SK-N-SH treated with all-trans-retinoic acid at 6 μM for 48 hours (cell line): ENCODE data around the gene EDEM3.

Source experiments
- ATAC-seq: fragments of 200-7000 bp; cut with Tn5 transposase; 3 replicates; pipeline ENCODE4 v1.9.1; 2020; ENCODE audit warnings: mild to moderate bottlenecking, moderate library complexity
- ARNTL ChIP-seq: fragments of 450-650 bp; formaldehyde crosslinking; IDR thresholded peaks from 2 replicates; pipeline ENCODE4 v1.5.0; 2020; ENCODE audit warnings: low read depth, mild to moderate bottlenecking, moderate library complexity, borderline replicate concordance
- CSDC2 ChIP-seq: fragments of 250-450 bp; sonication (Bioruptor Pico); IDR thresholded peaks from 2 replicates; pipeline ENCODE4 v1.5.0; 2020; ENCODE audit warnings: mild to moderate bottlenecking, moderate library complexity
- ESRRG ChIP-seq: fragments of 250-450 bp; sonication (Bioruptor Pico); IDR thresholded peaks from 2 replicates; pipeline ENCODE4 v1.6.1; 2021; ENCODE audit warnings: mild to moderate bottlenecking
- GLIS3 ChIP-seq: fragments of 250-450 bp; sonication (Bioruptor Pico); IDR thresholded peaks from 2 replicates; pipeline ENCODE4 v1.5.0; 2020; ENCODE audit warnings: mild to moderate bottlenecking, moderate library complexity
- ISL1 ChIP-seq: fragments of 250-450 bp; sonication (Bioruptor Pico); IDR thresholded peaks from 2 replicates; pipeline ENCODE4 v2.1.2; 2022; ENCODE audit warnings: mild to moderate bottlenecking, moderate library complexity
- OSR1 ChIP-seq: fragments of 250-450 bp; sonication (Bioruptor Pico); IDR thresholded peaks from 2 replicates; pipeline ENCODE4 v1.8.0; 2022; ENCODE audit warnings: moderate library complexity, mild to moderate bottlenecking, inconsistent platforms
- PPARA ChIP-seq: fragments of 250-450 bp; sonication (Bioruptor Pico); IDR thresholded peaks from 2 replicates; pipeline ENCODE4 v1.5.0; 2020; ENCODE audit warnings: mild to moderate bottlenecking, borderline replicate concordance
- RARB ChIP-seq: fragments of 250-450 bp; sonication (Bioruptor Pico); IDR thresholded peaks from 2 replicates; pipeline ENCODE4 v1.8.0; 2021; ENCODE audit warnings: mild to moderate bottlenecking, moderate library complexity
- SNAI2 ChIP-seq: fragments of 250-450 bp; sonication (Bioruptor Pico); IDR thresholded peaks from 2 replicates; pipeline ENCODE4 v1.5.0; 2020; ENCODE audit warnings: mild to moderate bottlenecking, moderate library complexity
- TCF4 ChIP-seq: fragments of 250-450 bp; sonication (Bioruptor Pico); IDR thresholded peaks from 2 replicates; pipeline ENCODE4 v1.8.0; 2021; ENCODE audit warnings: mild to moderate bottlenecking, moderate library complexity, borderline replicate concordance
- TOX ChIP-seq: fragments of 250-450 bp; sonication (Bioruptor Pico); IDR thresholded peaks from 2 replicates; pipeline ENCODE4 v1.8.0; 2021; ENCODE audit warnings: mild to moderate bottlenecking, moderate library complexity, borderline replicate concordance
- ZC3H10 ChIP-seq: fragments of 250-450 bp; sonication (Bioruptor Pico); IDR thresholded peaks from 2 replicates; pipeline ENCODE4 v1.5.1; 2021; ENCODE audit warnings: mild to moderate bottlenecking, moderate library complexity
- ZFP30 ChIP-seq: fragments of 450-650 bp; formaldehyde crosslinking; IDR thresholded peaks from 2 replicates; pipeline ENCODE4 v1.5.0; 2022; ENCODE audit warnings: mild to moderate bottlenecking, moderate library complexity
- ZNF565 ChIP-seq: fragments of 450-650 bp; formaldehyde crosslinking; conservative IDR thresholded peaks from 2 replicates; pipeline ENCODE4 v1.5.0; 2020; ENCODE audit warnings: low read depth, mild to moderate bottlenecking, moderate library complexity
- ZNF70 ChIP-seq: fragments of 450-650 bp; formaldehyde crosslinking; IDR thresholded peaks from 2 replicates; pipeline ENCODE4 v1.5.0; 2020; ENCODE audit warnings: mild to moderate bottlenecking, moderate library complexity
- ZNF8 ChIP-seq: fragments of 450-650 bp; formaldehyde crosslinking; IDR thresholded peaks from 2 replicates; pipeline ENCODE4 v1.5.0; 2020; ENCODE audit warnings: mild to moderate bottlenecking, moderate library complexity
- TF ChIP-seq, protein P1 (sequence below): fragments of 250-450 bp; sonication (Bioruptor Pico); IDR thresholded peaks from 2 replicates; pipeline ENCODE4 v1.5.0; 2020; ENCODE audit warnings: mild to moderate bottlenecking, moderate library complexity
- TF ChIP-seq, protein P2 (sequence below): fragments of 250-450 bp; sonication (Bioruptor Pico); IDR thresholded peaks from 2 replicates; pipeline ENCODE4 v1.5.1; 2021; ENCODE audit warnings: mild to moderate bottlenecking, moderate library complexity
- TF ChIP-seq, protein P3 (sequence below): fragments of 250-450 bp; sonication (Bioruptor Pico); IDR thresholded peaks from 2 replicates; pipeline ENCODE4 v1.8.0; 2021; ENCODE audit warnings: low read depth, mild to moderate bottlenecking, moderate library complexity, borderline replicate concordance
- TF ChIP-seq, protein P4 (sequence below): fragments of 250-450 bp; sonication (Bioruptor Pico); IDR thresholded peaks from 2 replicates; pipeline ENCODE4 v1.5.1; 2020; ENCODE audit warnings: low read depth, mild to moderate bottlenecking, moderate library complexity
- TF ChIP-seq, protein P5 (sequence below): fragments of 250-450 bp; sonication (Bioruptor Pico); IDR thresholded peaks from 2 replicates; pipeline ENCODE4 v1.8.0; 2020; ENCODE audit warnings: mild to moderate bottlenecking, moderate library complexity, borderline replicate concordance

The EDEM3 gene

DNA sequence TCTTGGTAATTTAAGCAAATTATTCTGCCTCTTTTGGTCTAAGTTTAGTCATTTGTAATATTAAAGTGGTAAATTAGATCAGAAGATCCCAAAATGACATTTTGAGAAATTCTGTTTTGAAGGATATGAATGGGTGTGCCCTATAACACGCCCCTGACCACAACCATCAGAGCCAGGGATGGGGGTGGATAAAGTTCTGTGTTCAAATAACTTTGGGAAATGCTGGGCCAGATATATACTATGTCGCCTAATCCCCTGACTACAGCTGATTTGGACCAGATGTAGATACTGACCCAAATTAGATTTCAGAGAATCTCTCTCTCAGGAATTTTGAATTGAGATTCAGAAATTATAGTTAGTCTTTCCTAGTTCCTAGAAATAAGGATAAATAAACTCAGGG, 21.2 kb upstream of the EDEM3 start:
- no peak; the same call in 1 of the 3 replicates for ATAC-seq
- TF ChIP-seq ZNF565 (CRISPR knock-in tag) (no peak), ISL1 (no peak)

DNA sequence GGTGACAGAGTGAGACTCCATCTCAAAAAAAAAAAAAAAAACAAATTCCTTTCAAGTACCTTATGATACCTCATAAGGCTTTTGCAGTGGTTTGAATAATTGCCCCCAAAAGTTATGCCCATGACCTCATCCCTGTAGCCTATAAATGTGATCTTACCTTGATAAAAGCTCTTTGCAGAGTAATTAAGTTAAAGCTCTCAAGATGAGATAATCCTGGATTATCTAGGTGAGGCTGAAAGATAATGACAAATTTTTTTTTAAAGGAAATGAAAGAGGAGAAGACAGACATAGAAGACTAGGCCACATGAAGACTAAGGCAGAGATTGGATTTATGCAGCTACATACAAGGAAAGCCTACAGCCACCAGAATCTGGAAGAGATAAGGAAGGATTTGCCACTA, 20.7 kb upstream of the EDEM3 start:
- ATAC-seq: no peak
- no peak for TF ChIP-seq SNAI2
- TF ChIP-seq PPARA: no peak
- no peak for TF ChIP-seq RARB (CRISPR knock-in tag)
- TF ChIP-seq TCF4 (CRISPR knock-in tag): no peak
- no peak for TF ChIP-seq GLIS3 (CRISPR knock-in tag)
- TF ChIP-seq ZNF70 (CRISPR knock-in tag): no peak
- TF ChIP-seq ARNTL (CRISPR knock-in tag): no peak
- TF ChIP-seq ZFP30 (CRISPR knock-in tag): no peak
- no peak for TF ChIP-seq OSR1 (CRISPR knock-in tag)

DNA sequence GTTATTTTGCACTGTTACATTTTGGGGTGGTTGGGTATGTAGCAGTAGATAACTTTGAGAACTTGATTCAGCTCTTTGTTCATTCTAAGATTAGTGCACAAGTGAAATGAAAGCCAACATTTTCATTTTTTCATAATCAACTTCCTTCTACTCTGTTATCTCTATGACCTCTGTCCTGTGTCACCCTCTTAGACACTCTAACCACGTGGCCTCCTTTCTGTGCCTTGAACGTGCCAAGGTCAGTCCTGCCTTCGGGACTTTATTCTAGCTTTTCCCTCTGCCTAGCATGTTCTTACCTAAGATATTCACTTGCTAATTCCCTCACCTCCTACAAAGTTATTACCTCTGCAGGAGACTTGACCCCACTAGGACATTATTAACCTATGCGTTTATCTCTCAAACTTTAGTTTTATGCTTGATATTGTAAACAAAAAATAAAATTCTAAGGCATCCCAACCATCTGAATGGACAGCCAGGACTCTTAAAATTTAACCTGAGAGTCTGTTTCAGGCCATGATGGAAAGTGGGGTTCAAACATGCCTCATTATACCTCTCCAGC, 19.2 kb upstream of the EDEM3 start:
- no peak for TF ChIP-seq ZNF70 (CRISPR knock-in tag)
- TF ChIP-seq ZNF8 (CRISPR knock-in tag): no peak
- TF ChIP-seq, protein P1, sequence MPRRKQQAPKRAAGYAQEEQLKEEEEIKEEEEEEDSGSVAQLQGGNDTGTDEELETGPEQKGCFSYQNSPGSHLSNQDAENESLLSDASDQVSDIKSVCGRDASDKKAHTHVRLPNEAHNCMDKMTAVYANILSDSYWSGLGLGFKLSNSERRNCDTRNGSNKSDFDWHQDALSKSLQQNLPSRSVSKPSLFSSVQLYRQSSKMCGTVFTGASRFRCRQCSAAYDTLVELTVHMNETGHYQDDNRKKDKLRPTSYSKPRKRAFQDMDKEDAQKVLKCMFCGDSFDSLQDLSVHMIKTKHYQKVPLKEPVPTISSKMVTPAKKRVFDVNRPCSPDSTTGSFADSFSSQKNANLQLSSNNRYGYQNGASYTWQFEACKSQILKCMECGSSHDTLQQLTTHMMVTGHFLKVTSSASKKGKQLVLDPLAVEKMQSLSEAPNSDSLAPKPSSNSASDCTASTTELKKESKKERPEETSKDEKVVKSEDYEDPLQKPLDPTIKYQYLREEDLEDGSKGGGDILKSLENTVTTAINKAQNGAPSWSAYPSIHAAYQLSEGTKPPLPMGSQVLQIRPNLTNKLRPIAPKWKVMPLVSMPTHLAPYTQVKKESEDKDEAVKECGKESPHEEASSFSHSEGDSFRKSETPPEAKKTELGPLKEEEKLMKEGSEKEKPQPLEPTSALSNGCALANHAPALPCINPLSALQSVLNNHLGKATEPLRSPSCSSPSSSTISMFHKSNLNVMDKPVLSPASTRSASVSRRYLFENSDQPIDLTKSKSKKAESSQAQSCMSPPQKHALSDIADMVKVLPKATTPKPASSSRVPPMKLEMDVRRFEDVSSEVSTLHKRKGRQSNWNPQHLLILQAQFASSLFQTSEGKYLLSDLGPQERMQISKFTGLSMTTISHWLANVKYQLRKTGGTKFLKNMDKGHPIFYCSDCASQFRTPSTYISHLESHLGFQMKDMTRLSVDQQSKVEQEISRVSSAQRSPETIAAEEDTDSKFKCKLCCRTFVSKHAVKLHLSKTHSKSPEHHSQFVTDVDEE (CRISPR knock-in tag): no peak
- no peak for TF ChIP-seq ARNTL (CRISPR knock-in tag)
- no peak for TF ChIP-seq SNAI2
- TF ChIP-seq TCF4 (CRISPR knock-in tag): no peak
- TF ChIP-seq, protein P2, sequence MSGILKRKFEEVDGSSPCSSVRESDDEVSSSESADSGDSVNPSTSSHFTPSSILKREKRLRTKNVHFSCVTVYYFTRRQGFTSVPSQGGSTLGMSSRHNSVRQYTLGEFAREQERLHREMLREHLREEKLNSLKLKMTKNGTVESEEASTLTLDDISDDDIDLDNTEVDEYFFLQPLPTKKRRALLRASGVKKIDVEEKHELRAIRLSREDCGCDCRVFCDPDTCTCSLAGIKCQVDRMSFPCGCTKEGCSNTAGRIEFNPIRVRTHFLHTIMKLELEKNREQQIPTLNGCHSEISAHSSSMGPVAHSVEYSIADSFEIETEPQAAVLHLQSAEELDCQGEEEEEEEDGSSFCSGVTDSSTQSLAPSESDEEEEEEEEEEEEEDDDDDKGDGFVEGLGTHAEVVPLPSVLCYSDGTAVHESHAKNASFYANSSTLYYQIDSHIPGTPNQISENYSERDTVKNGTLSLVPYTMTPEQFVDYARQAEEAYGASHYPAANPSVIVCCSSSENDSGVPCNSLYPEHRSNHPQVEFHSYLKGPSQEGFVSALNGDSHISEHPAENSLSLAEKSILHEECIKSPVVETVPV (CRISPR knock-in tag): no peak
- TF ChIP-seq PPARA: no peak
- no peak for TF ChIP-seq CSDC2 (CRISPR knock-in tag)
- TF ChIP-seq TOX (CRISPR knock-in tag): no peak
- TF ChIP-seq, protein P3, sequence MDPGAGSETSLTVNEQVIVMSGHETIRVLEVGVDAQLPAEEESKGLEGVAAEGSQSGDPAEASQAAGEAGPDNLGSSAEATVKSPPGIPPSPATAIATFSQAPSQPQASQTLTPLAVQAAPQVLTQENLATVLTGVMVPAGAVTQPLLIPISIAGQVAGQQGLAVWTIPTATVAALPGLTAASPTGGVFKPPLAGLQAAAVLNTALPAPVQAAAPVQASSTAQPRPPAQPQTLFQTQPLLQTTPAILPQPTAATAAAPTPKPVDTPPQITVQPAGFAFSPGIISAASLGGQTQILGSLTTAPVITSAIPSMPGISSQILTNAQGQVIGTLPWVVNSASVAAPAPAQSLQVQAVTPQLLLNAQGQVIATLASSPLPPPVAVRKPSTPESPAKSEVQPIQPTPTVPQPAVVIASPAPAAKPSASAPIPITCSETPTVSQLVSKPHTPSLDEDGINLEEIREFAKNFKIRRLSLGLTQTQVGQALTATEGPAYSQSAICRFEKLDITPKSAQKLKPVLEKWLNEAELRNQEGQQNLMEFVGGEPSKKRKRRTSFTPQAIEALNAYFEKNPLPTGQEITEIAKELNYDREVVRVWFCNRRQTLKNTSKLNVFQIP: no peak
- TF ChIP-seq OSR1 (CRISPR knock-in tag): no peak
- TF ChIP-seq, protein P4, sequence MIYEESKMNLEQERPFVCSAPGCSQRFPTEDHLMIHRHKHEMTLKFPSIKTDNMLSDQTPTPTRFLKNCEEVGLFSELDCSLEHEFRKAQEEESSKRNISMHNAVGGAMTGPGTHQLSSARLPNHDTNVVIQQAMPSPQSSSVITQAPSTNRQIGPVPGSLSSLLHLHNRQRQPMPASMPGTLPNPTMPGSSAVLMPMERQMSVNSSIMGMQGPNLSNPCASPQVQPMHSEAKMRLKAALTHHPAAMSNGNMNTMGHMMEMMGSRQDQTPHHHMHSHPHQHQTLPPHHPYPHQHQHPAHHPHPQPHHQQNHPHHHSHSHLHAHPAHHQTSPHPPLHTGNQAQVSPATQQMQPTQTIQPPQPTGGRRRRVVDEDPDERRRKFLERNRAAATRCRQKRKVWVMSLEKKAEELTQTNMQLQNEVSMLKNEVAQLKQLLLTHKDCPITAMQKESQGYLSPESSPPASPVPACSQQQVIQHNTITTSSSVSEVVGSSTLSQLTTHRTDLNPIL: no peak
- TF ChIP-seq ISL1: no peak
- TF ChIP-seq, protein P5, sequence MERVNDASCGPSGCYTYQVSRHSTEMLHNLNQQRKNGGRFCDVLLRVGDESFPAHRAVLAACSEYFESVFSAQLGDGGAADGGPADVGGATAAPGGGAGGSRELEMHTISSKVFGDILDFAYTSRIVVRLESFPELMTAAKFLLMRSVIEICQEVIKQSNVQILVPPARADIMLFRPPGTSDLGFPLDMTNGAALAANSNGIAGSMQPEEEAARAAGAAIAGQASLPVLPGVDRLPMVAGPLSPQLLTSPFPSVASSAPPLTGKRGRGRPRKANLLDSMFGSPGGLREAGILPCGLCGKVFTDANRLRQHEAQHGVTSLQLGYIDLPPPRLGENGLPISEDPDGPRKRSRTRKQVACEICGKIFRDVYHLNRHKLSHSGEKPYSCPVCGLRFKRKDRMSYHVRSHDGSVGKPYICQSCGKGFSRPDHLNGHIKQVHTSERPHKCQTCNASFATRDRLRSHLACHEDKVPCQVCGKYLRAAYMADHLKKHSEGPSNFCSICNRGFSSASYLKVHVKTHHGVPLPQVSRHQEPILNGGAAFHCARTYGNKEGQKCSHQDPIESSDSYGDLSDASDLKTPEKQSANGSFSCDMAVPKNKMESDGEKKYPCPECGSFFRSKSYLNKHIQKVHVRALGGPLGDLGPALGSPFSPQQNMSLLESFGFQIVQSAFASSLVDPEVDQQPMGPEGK: no peak
- TF ChIP-seq ZC3H10: no peak
- TF ChIP-seq, all 23 proteins: peak for 0
- no peak for ATAC-seq

DNA sequence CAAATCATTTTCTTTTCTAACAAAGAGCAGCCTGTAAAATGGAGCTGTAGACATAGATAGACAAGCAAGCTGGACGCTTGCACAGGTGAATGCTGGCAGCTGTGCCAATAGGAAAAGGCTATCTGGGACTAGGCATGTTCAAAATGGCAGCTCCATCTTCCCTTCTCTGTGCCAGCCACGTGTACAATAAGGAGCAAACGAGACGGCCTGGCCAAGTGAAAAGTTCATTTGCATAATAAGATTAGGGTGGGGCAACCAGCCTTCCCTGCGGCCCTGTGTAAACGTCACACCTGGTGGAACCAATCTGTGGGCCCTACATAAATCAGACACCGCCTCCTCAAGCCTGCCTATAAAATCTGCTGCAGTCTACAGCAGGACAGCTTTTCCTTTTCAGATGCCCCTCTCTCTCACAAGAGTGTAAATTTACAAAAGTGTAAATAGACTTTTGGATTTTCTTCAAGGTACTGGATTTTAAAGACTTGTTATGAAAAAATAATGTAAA, 16.6 kb upstream of the EDEM3 start:
- ATAC-seq: no peak
- TF ChIP-seq, protein P2 (CRISPR knock-in tag): no peak
- TF ChIP-seq, protein P5: no peak
- no peak for TF ChIP-seq ZNF565 (CRISPR knock-in tag)
- TF ChIP-seq, protein P4: no peak
- no peak for TF ChIP-seq RARB (CRISPR knock-in tag)
- TF ChIP-seq ESRRG: no peak
- TF ChIP-seq ZFP30 (CRISPR knock-in tag): no peak
- no peak for TF ChIP-seq GLIS3 (CRISPR knock-in tag)
- no peak for TF ChIP-seq OSR1 (CRISPR knock-in tag)
- no peak for TF ChIP-seq ARNTL (CRISPR knock-in tag)
- no peak for TF ChIP-seq ZNF8 (CRISPR knock-in tag)
- no peak for TF ChIP-seq SNAI2
- TF ChIP-seq CSDC2 (CRISPR knock-in tag): no peak
